ENCODE results near the gene ZNF493. TPM values are rescaled to one million over a fixed set of nuclear protein-coding genes. Genes with fewer than 3 reads are reported as not detected.

Gene ZNF493
- total RNA-seq, 1 donor from 2014 or later, result 11.4 TPM

DNA sequence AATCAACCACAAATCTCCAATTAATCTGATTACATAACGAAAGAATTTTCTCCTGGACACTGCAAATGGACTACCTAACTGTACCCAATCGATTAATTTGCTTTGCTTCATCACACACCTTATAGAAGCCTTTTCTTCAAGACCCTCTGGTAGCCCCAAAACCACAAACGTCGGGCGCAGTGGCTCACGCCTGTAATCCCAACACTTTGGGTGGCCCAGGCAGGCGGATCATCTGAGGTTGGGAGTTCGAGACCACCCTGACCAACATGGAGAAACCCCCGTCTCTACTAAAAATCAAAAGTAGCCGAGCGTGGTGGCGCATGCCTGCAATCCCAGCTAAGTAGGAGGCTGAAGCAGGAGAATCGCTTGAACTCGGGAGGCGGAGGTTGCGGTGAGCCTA lies 65.6 kb downstream of the ZNF493 start:
- DNase-seq (ENCODE audit: extremely low read depth, low read depth, low spot score), result no peak

DNA sequence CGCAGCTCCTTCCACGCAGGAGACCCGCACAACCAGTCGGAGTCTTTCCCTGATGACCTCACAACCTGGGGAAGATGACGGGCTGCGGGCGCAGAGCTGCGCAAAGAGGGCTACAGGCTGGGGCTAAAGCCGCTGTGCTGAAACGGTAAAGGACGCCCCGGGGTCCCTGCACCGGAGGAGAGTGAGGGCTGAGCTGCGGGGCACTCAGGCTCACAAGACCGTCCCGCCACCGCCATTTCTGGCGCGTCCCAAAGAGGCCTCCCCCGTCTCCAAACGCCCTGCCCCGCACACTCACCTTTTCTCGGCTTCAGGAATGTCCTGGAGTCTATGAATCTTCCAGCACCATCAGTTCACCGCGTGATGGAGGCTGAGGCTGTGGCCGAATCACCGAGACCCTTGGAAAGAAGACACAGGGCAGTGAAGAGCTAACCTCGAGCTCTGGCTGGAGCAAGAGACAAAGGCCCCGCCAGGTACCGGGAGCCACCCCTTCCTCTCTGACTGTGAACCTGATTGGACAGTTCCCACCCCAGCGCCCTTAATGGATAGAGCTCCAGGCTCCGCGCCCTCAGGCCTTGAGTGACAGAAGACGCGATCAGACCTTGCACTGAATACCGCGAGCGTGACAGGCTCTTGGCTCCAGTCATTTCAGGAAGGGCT lies 66.6 kb downstream of the ZNF493 start:
- no peak for DNase-seq (ENCODE audit: extremely low read depth, low read depth, low spot score)

DNA sequence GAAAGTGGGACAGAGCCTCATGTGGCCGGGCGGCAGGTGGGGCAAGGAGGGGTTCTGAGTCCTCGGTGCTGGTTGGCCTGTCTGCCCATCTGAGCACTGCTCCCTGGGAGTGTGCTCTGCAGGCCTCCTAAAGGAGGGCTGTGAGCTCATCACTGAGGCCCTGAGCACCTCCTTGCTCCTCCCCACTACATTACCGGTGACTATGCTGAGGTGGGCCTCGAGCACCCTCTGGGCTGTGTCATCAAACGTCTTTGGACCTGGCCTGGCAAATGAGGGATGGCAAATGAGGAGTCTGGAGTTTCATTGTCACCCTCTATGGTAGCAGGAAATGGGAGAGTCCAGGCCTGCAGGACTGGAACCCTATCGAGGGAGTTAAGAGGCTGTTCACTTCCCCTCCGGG lies 69.7 kb downstream of the ZNF493 start:
- DNase-seq (ENCODE audit: extremely low read depth, low read depth, low spot score), result no peak

DNA sequence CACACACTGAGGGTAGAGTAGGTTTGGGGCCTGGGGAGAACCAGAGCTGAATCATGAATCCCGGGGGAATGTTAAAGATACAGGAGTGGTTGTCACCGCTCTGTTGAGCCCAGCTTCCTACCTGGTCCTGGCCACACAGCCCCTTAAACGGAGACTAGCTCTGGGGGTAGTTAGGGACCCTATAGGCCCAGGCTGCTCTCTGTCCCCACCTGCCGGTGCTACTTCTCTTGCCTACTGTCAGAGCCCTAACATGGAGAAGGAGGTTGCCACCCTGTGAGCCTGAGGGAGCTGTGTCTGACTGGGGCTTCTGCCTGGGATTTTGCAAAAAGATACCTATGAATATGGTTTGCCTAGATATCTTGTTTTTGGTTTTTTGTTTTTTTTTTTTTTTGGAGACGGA lies 71.9 kb downstream of the ZNF493 start:
- no peak for DNase-seq (ENCODE audit: extremely low read depth, low read depth, low spot score)

DNA sequence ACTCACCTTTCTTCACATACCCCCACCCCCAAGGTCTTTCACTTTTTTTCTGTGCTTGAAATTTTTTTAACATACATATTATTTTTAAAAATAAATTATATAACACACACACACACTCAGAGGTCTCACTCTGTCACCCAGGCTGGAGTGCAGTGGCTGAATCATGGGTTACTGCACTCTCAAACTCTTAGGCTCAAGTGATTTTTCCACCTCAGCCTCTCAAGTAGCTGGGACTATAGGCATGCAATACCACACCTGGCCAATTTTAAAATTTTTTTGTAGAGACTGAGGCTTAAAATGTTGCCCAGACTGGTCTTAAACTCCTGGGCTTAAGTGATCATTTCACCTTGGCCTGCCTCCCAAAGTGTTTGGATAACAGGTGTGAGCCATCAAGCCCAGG lies 75.6 kb downstream of the ZNF493 start:
- no peak for DNase-seq (ENCODE audit: extremely low read depth, low read depth, low spot score)

DNA sequence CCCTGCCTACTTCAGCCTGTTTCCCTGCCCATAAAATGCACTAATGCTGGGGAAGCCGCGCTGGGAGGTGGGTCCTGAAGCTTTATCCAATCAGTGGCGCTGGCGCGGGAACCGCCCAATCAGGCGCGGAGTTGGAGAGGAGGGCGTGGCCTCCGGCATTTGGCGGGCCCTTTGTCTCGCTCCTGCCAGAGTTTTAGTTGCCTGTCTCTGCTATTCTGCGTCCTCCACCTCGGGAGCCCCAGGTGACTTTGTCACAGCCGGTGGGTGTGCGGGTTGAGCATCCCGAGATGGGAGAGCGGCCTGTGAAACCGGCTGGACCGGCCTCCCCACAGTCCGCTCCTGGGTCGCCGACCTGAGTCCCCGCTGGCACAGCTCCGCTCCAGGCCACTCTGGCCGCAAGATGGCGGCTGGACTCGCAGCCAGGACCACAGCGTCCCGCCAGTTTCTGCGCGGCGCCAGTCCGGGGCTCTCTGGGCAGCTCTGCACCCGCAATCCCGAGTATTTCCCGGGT lies 77.8 kb downstream of the ZNF493 start:
- DNase-seq (ENCODE audit: extremely low read depth, low read depth, low spot score), result no peak

Other genes starting within 250 kb of the ZNF493 start
- 6.2 and 10.6 TPM in 2 replicates for gene ZNF708, start 67.7 kb upstream of the ZNF493 start, total RNA-seq
- gene ZNF738, start 38.1 kb upstream of the ZNF493 start, total RNA-seq, result 3.9 and 12.1 TPM in 2 replicates
- 3.9 and 5.4 TPM in 2 replicates for gene ZNF429, start 108.5 kb downstream of the ZNF493 start, total RNA-seq

Data from glomerular endothelial cell (primary cell).